GM20000 (cell line): Measurements from ENCODE around the gene SH3BP5.

ENCODE experiments used
- DNase-seq: peaks from one replicate; pipeline ENCODE4 v3.0.0; 2012; ENCODE audit warnings: low spot score
- TF ChIP-seq, protein P1 (sequence below): IDR thresholded peaks from 2 replicates; pipeline ENCODE4 v1.5.1; 2012; ENCODE audit warnings: mild to moderate bottlenecking, control low read depth; ENCODE audit errors: extremely low read depth, missing control alignments

Gene SH3BP5

DNA sequence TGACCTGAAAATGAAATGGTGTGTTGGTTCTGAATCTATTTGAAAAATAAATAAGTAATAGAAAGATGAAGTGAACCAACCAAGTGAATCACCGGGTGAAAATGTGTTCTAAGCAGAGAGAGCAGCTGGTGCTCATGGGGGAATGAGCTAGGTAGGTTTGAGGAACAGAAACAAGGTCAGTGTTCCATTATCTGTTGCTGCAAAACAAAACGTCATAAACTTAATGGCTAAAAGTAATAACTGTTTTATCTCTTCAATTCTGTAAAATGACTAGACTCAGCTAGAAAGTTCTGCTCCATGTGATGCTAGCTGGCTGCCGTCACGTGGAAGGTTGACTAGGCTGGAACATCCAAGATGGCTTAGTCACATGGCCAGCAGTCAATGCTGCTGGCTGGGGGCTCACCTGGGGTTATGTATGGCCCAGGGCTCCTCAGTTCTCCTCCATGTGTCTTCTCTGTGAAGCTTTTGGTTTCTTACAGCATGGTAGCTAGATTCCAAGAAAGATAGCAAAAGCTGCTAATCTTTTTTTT, 13.3 kb upstream of the SH3BP5 start:
- TF ChIP-seq, protein P1, sequence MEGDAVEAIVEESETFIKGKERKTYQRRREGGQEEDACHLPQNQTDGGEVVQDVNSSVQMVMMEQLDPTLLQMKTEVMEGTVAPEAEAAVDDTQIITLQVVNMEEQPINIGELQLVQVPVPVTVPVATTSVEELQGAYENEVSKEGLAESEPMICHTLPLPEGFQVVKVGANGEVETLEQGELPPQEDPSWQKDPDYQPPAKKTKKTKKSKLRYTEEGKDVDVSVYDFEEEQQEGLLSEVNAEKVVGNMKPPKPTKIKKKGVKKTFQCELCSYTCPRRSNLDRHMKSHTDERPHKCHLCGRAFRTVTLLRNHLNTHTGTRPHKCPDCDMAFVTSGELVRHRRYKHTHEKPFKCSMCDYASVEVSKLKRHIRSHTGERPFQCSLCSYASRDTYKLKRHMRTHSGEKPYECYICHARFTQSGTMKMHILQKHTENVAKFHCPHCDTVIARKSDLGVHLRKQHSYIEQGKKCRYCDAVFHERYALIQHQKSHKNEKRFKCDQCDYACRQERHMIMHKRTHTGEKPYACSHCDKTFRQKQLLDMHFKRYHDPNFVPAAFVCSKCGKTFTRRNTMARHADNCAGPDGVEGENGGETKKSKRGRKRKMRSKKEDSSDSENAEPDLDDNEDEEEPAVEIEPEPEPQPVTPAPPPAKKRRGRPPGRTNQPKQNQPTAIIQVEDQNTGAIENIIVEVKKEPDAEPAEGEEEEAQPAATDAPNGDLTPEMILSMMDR, result no peak
- DNase-seq, result peak; percentile 63

DNA sequence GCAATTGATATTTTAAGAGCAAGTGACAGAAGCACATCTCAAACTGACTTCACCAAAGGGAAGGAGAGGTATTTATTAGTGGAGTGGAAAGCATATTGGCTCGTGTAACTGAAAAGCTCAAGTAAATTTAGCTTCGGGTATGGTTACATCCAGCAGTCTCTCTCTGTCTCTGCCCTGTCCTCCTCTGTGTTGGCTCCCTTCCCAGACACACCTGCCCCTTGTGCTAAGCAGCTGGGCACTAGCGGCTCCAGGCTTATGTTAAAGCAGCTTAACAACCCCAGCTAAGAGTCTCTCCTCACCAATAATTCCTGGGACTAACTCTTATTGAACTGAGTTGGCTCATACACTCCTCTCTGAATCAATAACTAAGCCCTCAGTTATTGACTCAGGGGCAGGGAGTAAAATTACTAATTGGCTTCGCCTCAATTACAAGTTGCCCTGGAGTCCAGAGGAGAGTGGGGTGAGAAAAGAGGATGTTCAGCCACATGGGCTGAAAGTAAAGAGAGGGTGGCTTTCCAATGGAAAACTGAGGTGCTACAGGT, 12.8 kb upstream of the SH3BP5 start:
- TF ChIP-seq, protein P1, result no peak

DNA sequence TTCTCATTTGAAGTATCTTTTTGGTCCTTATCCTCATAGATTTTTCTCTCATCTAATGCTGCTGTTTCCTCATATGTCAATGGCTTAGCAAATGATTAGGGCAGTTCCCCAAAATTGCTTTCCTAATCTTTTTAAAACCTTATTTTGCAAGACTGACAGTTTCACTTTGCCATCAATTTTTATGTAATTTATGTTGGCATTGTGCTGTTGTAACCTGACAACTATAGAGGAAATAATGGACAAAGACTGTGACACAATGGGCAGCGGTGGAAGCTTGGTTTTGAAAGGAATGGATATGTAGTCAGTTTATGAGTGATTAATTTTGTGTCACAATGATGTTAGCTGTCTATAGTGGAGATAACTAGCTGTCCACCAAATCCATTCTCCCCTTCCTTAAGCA, 10.6 kb upstream of the SH3BP5 start:
- no peak for DNase-seq
- TF ChIP-seq, protein P1, result no peak

More for the DNA sequence above, 12.8 kb upstream of the SH3BP5 start:
- no peak for DNase-seq

DNA sequence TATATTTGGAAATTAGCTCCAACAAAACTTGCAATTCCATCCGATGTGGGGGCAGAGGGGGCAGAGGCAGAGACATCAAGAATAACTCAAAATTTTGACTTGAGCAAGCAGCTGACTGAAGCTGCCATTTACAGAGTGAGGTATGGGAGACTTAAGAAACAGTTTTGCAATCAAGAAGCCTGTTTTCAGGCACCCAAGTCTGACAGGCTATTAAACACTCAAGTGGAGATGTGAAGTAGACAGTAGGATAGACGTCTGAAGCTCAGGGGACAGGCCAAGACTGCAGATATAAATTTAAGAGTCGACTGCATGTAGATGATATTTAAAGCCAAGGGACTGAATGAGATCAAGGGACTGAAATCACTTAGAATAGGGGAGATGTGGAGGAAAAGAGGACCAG, 9.9 kb upstream of the SH3BP5 start:
- TF ChIP-seq, protein P1, result no peak
- DNase-seq, result no peak

DNA sequence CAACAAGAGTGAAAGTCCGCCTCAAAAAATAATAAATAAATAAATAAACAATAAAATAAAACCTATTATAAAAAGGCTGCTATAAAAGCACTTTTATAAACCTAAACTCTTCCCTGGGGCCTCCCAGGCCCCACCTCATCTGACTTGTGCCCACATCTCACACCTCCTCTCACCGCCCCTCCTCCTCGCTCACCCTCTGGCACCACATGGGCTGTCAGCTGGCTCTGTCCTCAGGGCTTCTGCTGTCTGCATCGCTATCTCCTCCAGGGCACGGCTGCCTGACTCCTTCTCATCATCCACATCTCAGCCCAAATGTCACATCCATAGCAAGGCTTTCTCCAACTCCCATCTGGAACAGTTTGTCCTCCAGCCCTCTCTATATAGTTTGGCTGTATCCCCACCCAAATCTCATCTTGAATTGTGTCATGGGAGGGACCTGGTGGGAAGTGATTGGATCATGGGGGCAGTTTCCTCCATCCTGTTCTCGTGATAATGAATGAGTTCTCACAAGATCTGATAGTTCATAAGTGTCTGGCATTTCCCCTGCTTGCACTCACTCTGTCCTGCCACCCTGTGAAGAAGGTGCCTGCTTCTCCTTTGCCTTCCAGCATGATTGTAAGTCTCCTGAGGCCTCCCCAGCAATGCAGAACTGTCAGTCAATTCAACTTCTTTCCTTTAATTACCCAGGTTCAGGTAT, 8.8 kb upstream of the SH3BP5 start:
- TF ChIP-seq, protein P1, result no peak
- DNase-seq, result no peak

DNA sequence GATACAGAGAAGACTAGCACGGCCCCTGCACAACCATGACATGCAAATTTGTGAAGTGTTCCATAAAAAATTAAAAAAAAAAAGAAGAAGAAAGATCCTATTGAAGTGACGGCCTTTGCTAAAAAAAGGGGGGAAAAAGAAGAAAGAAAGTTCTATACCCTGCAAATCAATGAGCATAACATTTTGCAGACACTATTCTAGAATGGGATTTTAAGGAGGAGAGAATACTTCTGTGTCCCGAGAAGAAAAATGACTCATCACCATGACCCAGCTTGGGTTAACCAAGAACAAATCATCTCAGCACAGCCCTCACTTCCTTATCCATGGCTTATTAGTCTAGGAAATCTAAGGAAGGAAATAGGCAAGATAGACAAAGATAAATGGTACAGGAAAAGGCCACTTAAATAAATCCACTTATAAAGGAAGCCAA, 7.4 kb upstream of the SH3BP5 start:
- DNase-seq, result no peak

DNA sequence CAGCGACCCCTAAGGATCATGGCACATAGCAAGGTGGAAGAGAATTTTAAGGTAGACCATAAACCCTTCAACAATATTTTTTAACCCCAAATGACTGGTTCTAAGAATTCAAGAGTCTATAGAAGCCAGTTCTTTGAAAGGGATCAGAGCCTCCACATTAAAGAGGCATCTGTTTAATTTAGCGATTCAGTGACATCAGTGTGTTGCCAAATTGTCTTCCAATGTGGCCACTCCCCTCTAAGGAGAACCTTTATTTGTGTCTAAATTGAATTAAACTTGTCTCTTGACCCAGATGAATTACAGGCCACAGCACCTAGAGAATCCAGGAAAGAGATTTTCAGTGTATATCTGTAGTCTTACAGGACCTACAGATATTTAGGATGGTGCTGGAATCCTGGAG, 6.6 kb upstream of the SH3BP5 start:
- TF ChIP-seq, protein P1, result no peak
- DNase-seq, result no peak

More for the DNA sequence above, 7.4 kb upstream of the SH3BP5 start:
- TF ChIP-seq, protein P1, result no peak
